ENCODE measurements around the gene DLG2.

The DLG2 gene

DNA sequence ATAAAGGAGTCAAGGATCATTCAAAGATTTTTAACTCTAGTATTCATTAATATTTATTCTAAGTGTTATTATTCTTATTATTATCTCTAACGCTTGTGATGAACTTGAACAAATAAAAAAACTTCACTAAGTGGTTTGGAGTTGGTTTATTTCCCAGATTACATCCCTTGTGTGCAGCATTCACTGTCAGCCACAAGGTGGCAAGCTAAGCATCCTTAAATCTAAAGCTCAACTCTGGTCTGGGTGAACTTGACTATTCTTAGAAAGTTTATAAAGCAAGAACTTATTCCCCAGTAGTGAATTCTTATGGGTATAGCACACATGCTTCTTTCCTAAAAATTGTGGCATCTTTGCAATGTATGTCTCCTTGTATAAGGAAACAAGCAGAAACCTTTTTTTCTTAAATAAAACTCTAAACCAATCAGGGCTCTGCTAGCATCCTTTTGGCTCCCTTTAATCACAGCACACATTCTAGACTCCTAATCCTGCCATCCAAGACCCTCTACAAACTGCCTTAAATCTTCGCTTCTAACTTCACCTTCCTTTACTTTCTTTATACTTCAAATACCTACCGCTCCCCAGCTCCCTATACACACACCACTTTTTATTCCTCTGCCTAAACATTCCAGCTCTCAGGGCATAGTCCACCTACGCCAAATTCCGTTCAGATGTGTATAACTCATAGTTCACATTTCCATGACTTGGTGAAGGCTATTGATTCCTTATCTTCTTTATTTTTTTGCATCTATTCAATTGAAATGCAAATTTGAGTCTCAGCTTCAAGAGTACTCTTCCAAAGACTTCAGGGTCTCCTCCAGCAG lies 1068.8 kb downstream of the DLG2 start:
- peak; percentile 4 for DNase-seq (ENCODE audit: low spot score)

DNA sequence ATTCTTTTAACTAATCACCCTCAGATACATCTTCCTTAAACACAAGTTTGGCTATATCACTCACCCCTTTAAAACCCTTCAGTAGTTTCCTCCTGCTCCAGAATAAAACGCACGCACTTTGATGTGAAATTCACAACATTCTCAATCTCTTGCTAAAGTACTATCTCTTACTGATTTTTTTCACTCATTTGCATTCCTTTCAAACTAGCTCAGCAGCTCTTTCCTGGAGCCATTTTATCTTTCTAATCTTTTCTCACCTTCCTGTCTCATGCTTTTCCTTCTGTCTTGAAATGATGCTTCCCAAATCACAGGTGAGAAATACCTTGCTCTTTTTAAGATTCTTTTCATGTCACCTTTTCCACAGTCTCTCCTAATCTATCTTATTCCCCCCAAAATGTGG lies 1074.4 kb downstream of the DLG2 start:
- no peak for DNase-seq (ENCODE audit: low spot score)

DNA sequence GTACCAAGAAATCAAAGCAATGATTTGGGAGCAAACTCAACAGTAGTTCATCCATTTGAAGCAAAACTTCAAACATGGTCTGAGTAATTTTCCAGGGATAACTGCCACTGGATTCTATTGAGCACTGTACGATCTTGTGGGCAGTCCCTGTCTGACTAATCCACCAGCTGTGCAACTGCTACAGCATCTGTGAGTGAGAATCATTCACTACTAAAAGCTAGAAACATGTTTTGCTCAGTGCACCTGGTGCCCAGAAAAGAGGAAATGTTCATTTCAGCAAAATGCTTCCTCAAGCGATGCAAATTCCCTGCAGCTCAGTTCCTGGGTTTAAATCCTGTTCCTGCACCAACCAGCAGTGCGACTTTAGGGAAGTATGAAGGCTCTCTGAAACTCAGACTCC lies 1077.9 kb downstream of the DLG2 start:
- DNase-seq (ENCODE audit: low spot score) = no peak

DNA sequence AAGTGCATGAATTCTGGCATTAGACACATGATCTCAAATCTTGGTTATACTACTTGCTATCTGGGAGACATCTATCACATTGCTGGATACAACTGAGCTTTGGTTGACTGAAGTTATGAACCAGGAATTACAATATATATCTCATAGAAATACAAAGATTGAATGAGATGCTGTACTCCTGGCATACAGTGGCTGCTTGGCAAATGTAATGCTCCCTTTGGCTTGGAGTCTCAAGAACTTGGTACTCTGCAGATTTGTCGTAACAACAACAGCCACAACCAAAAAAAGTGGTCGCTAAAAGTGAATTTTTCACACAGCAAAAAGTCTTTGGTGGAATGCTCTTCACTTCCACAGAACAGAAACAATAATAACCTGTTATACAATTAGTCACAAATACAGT lies 1082.6 kb downstream of the DLG2 start:
- DNase-seq (ENCODE audit: low spot score) = no peak

DNA sequence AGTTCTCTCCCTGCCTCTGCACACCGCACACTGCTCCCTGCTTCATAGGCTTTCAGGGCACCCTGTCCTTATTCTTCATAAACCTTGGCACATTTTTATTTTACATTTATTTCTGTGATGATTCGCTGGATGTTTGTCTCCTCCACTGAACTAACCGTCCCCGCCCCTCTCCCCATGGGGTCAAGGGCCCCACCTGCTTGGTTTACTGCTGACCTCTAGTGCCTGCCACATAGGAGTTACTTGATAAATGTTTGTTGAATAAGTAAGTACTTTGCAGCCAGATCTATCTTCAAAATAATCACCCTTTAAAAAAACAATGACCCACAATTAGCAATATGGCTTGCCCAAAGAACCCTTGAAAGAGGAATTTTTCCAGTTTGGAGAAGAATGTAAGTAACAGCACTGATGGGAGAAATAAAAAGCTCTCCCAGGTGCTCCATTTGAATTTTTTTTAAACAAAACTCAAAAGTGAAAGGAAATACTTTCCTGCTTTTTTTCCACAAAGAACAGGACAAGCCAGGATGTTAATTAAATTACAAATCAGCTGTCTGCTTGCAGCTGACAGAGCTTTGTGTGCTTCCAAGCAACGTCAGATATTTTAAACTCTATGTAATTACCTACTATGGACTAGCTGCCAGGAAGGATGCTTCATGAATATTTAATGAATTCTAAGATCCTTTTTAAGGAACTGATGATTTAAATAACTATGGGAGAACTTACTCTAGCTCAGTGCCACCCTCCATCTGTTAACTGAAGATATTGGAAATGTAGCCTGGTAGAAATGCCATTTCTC lies 1083.6 kb downstream of the DLG2 start:
- no peak for DNase-seq (ENCODE audit: low spot score)

DNA sequence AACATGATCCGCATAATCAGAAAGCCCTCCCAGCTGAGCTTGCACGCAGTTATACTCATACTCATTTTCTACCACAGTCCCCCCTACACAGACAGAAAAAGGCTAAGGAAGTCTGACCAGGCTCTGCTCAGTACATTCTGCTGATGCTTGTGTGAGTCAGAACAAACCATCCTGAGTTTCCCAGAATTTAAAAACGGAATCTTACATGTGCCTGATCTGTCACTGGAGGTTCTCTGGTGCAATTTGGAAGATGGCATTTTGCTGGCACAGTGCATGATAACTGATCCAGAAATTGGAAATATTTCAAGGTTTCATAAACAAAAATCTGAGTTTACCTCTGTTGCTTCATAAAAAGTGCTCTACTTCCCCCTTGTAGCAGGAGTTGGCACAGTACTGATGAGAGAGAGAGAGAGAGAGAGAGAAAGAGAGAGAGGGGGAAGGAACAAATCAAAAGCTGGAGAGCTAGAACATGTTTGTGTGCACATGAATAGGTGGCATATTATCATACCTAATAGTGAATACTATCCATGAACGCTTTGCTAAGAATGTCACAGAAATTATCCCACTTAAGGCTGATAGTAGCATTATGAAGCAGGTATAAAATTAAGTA lies 1085.3 kb downstream of the DLG2 start:
- DNase-seq (ENCODE audit: low spot score) = no peak

DNA sequence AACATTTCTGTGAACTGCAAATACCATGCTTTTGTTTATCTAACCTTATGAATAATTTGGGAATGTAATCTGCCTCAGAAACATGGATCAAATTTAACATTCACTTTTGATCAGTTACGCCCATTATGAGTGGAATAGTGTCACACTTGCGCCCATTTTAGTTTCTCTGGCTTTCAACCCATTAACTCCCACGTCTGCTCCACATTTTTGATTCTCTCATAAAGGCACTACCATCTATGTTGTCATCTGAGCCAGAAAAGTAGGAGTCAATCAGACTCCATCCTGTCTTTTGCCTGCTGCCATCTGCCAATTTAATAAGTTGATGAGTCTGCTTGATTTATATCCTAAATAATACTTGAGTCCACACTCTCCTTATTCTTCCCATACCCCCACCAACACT lies 1090.7 kb downstream of the DLG2 start:
- DNase-seq (ENCODE audit: low spot score) = no peak

DNA sequence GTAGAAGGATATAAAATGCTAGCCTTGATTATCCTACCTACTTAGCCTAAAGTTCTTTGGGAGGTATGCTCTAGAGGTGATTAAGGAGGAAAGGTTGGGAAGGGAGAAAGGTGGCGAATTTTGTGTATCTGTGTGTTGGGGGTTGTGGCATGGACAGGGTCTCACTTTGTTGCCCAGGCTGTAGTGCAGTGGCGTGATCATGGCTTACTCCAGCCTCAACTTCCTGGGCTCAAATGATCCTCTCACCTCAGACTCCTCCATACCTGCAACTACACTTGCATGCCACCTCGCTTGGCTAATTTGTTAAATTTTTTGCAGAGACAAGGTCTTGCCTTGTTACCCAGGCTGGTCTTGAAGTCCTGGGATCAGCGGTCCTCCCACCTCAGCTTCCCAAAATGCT lies 1094.8 kb downstream of the DLG2 start:
- DNase-seq (ENCODE audit: low spot score) = no peak

DNA sequence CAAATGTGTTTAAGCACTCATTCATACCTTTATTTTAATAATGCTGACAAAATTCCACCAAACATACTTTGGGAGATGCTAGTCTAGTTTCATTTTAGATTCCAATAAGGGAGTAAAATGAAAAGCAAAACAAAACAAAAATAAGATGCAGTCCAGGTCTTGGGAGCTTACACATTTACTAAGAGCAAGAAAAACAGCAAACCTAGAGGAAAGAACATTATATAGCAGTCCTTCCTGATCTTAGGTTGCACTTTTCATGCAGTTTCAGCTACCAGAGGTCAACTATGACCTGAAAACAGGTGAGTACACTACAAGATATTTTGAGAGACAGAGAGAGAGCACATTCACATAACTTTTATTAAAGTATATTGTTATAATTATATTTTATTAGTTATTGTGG lies 1100.9 kb downstream of the DLG2 start:
- no peak for DNase-seq (ENCODE audit: low spot score)

DNA sequence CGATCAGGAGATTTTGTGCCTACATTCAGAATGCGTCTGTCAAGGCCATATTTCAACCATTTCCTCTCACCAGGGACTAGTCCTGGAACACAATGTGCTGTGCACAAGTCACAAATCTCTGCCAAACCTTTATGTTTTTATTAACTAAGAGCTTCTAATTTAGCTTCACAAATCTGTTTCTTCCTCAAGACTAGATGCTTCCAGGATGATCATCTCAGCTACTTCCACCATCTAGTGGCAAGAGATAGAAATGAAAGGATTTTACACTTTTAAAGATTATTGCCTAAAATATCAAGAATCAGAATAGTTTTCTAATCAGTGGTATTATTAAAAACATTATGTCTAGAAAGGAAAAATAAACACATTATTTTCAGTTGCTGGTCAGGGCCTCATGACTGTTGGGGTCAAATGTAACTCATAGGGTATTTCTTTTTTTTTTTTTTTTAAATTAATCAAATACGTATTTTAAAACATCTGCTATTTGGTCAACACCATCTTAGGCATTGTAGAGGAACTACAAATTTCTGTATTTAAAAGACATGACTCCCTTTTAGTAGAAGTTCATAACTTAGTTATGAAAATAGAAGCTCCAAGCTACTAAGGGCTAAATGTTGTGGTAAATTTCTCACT lies 1102.6 kb downstream of the DLG2 start:
- DNase-seq (ENCODE audit: low spot score) = no peak

DNA sequence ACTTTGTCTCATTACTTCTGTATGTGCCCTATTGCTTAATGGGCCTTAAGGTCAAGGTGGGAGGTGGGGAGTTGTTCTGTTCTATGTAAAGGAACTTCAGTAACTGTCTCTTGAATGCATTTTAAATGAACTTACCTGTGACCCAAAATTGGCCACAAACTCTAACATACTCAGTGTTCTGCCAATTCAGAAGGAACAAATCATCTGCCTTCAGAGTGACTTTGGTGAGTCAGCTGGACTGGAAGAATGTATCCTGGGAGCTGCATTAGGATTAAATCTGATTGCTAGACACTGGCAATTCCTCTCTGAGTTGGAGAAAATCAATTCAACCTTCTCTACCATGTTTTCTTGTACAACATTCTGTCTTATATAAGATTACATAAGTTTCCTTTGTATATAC lies 1104.8 kb downstream of the DLG2 start:
- no peak for DNase-seq (ENCODE audit: low spot score)

DNA sequence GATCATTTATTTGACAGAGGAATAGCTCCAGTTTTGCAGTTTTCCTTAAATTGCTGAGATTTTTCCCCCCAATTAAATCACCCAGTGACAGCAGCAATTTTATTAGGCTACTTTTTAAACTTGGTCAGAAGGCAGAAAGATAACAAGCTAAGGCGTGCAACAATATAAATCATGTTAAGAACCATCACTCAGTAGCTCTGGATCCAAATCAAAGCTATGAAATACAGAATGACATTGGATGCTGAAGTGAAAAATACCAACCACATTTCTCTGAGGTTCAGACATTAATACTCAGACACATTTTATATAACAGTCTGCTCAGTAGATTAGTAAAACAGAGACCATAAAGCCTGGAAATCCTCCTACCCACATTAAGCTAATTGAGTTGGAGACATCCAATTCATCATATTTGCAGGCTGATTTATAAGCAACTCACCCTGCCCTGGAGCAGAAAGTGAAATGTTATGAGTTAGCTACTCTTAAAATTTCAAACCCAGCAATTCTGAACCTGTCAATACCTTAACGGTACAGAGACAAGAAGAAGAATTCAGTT lies 1108.4 kb downstream of the DLG2 start:
- DNase-seq (ENCODE audit: low spot score) = no peak

DNA sequence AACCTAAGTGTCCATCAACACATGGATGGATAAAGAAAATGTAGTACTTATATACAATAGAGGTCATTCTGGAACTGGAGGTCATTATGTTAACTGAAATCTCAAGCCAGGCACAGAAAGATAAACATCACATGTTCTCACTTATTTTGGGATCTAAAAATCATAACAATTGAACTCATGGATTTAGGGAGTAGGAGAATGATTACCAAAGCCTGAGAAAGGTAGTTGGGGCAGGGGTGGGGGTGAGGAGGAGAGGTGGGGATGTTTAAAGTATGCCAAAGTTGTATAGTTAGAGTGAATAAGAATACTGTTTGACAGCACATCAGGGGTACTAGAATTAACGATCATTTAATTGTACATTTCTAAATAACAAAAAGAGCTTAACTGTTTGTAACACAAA lies 1112.7 kb downstream of the DLG2 start:
- DNase-seq (ENCODE audit: low spot score) = no peak

DNA sequence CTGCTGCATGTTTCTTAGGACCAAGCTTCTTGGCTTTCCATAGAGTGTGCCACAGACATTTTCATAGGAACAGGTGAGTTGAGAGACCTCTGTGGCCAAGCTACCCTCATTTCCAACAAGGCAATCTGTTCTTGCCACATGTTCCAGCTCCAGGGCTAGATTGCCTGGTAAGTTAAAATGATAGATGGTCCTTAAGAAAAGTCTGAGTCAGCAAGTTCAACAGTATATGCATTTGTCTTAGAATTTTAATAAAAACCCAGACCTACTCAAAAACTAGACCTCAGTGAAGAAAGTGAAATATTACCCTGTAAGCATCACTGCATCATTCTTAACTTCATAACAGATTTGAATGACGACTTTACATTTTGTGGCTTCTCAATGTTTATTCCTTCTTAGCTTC lies 1123.6 kb downstream of the DLG2 start:
- DNase-seq (ENCODE audit: low spot score) = no peak

DNA sequence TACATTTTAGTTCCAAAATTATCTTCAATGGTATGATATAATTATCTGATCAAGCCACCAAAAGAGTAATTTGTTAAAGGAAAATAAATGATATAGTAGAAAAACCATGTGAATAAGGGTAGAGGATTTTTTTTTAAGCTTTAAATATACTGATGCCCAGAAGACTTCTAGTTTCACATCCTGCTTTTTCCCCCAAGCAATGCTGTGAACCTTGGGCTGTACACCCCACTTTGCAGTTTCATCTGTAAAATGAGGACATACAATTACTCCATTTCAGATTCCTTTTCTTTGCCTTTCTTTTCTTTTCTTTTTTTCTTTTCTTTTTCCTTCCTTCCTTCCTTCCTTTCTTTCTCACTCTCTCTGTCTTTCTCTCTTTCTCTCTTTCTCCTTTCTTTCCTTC lies 1125.4 kb downstream of the DLG2 start:
- no peak for DNase-seq (ENCODE audit: low spot score)

DNA sequence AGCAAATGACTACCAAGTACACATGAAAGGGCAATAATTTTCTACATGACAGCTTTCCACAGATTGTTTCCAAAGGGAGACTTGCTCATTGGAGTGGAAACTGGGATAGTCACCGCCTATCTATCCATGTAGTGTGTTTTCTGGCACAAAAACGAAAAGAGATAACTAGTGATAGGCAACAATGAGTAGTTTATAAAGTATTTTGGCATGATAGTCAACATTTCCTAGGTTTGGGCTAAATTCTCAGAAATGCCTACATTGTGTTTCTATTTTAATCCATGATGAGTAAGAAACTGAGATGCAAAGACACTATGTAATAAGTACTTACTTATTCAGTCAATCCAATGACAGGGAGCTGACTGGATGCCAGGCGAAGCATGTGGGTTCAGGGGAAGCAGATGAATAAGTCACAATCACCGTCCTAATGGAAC lies 1129.1 kb downstream of the DLG2 start:
- DNase-seq (ENCODE audit: low spot score) = no peak

DNA sequence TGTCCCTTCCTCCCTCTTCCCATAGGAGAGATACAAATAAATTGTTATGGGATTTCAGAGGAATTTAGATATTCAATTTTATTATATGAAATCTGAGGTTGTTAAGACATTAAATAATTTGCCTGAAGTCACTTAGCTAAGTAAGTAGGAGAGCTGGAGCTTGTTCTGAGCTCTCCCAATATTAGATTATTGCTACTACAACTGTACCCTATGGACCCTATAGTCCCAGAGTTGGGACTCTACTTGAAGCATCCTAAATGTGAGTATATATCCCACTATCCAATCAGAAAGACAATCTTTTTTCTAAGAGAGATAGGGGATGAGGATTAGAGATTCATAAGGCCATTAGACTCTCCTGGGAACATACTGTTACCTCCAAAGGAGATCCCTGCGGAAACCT lies 1130.0 kb downstream of the DLG2 start:
- no peak for DNase-seq (ENCODE audit: low spot score)

DNA sequence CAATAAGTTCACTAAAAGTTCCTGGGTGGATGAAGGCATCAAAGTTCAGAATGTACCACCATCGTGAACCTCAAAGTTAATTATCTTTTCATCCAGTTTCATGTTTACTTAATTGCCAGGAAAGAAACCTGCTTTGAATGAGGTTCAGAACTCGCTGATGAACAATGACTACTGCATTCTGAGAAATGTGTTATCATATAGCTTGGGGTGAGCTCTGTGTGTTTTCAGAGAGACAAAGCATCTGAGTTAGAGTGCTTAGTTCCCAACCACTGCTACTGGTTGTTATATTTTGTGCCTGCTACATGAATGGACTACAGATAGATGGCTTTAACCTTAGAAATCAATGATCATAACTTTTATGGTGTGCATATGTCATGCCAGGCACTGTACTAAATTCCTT lies 1131.0 kb downstream of the DLG2 start:
- DNase-seq (ENCODE audit: low spot score) = no peak

DNA sequence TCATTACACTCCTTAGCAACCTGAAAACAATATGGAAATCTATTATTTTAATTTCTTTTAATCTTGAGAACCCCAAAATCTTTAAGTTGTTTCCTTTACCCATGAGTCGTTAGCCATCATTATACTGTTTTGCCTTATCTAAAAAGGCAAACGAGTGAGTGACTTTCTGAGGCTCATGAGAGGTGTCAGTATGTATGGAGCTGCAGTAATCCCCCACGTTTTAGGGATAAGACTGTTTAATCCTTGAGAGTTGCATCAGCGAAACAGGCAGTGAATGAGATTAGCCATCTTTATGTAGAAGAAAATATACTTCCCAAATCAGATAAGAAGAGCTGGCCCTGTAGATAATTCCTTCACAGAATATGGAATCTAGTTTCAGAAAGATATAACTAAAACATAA lies 1147.0 kb downstream of the DLG2 start:
- DNase-seq (ENCODE audit: low spot score) = no peak

DNA sequence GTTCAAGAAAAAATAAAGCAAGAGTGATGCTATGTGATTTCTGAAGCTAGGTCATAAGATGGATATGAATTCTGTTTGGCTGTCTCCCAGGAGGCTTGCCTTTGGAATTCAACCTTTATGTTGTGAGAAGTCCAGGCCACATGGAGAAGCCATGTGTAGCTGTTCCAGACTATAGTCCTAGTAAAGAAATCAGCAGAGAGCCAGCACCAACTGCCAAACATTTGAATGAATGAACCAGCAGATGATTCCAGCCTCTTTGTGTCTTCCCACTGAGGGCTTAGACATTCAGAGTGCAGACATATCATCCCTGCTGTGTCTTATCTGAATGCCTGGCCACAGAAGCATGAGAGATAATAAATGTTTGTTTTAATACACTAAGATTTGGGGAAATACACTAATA lies 1150.6 kb downstream of the DLG2 start:
- no peak for DNase-seq (ENCODE audit: low spot score)

DNA sequence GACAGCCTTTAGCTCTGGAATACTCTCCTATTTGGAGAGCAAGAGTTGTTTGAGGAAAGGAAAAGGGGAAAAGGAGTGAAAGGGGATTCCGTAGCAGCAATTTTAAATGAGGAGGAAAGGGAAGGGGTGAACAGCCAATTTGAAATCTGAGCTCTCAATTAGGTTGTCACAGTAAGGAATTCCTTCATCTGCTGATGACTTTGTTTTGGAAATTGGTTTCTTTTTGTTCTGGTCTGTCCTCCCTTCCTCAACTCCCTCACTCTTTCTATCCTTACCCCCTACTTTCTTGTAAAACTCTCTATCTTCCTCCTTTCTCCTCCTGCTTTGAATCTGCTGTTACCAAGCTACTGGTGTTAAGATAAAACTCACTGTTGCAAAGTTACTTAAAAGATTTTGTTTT lies 1155.6 kb downstream of the DLG2 start:
- no peak for DNase-seq (ENCODE audit: low spot score)

DNA sequence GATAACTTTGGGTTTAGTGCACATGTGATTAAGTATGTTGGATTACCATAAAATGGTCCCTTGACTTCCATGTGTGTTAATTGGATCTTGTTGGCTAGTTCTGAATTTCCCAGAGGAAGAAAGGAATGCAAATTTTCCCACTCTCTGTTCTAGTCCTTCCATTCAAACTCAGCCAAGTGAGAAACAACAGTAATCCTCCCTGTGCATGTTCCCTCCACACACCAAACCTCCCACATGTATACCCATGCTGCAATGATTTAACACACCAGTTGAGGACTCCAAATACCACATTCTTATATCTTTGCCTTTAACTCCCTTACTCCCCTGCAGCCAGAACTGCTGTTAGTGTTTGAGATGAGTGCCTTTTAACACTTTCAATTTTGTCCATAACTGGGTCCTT lies 1158.9 kb downstream of the DLG2 start:
- DNase-seq (ENCODE audit: low spot score) = no peak

All from CD4-positive, alpha-beta T cell treated with Interleukin-2 at 100 ng/mL for 4 hours (primary cell).